GM19239 (cell line): ENCODE data around the gene ERVFRD-1.

Experiments used
- DNase-seq: peaks from one replicate; pipeline ENCODE4 v3.0.0; 2011; ENCODE audit warnings: low spot score; ENCODE audit not compliant: insufficient read length
- FAIRE-seq: peaks from 2 replicates; lab custom pipeline; 2011; peaks lifted over from hg19 to GRCh38; lab: Jason Lieb, UNC

Gene ERVFRD-1, protein sequence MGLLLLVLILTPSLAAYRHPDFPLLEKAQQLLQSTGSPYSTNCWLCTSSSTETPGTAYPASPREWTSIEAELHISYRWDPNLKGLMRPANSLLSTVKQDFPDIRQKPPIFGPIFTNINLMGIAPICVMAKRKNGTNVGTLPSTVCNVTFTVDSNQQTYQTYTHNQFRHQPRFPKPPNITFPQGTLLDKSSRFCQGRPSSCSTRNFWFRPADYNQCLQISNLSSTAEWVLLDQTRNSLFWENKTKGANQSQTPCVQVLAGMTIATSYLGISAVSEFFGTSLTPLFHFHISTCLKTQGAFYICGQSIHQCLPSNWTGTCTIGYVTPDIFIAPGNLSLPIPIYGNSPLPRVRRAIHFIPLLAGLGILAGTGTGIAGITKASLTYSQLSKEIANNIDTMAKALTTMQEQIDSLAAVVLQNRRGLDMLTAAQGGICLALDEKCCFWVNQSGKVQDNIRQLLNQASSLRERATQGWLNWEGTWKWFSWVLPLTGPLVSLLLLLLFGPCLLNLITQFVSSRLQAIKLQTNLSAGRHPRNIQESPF

DNA sequence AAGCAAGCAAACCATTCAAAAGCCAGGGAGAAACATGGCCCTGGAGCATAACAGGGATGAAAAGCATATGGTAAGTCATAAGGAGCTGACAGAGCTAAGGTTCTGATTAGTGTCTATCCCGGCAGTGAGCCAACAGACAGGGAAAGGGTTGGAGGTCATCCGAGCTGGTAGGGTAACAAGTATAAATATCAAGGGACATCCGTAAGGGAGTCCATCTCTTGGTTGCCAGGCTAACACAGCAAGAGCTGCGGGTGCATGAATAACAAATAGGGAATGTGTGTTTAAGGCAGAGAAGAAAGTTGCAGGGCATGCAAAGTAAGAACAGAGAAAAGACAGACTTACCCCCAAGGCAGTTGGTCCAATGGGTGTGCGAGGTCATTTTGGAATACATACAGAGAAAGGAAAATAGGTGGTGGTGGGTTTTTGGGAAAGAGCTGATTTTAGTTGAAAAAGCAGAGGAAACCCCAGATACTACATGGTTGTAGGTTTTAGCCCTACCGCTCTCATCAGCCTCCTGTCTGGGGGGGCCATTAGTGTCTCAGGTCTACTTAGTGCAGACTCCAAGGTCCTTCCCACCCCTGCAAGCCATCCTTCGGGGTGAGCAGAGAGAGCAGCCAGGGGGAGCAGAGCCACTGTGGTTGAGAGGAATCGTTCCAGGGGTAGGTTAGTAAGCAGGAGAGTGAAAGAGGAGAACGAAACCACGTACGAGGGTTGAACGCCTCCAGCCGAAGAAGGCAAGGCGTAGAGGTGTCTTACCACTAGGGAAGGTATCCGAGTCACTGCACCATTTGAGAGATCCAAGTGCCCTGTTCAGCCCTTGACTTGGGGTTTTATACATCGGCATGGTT is at the start of gene ERVFRD-1:
ERVFRD-1 (minus strand) TSS at position 805 of the 848 bp plus-strand sequence. CDS start 6,415 bp downstream, outside the sequence.
- no peak for FAIRE-seq
- DNase-seq: no peak

DNA sequence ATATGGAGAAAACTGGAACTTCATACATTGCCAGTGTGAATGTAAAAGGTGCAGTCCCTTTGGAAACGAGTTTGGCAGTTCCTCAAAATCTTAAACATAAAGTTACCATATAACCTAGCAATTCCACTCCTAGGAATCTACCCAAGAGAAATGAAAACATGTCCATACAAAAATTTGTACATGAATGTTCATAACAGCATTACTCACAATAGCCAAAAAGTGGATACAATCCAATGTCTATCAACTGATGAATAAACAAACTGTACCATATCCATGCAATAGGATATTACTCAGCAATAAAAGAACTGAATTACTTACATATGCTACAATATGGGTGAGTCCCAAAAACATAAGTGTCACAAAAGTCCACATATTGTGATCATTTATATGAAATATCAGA is 48.7 kb upstream of the ERVFRD-1 start:
- FAIRE-seq: no peak
- no peak for DNase-seq

DNA sequence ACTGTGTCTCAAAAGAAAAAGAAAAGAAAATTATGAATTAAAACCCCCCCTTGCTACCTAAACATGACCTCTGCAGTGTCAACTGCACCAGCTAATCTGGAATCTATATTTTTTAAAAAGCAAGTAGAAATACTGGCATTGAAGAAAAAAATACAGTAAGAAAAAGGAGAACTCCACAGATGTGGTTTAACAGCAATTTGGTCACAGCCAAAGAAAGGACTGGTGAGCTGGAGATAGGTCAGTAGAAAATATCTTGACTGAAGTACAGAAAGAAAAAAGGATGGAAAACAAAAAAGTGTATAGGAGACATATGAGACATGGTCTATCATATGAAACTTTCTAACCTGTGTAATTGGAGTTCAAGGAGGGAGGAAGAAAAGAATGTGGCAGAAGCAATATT is 44.1 kb upstream of the ERVFRD-1 start:
- FAIRE-seq: no peak
- no peak for DNase-seq

DNA sequence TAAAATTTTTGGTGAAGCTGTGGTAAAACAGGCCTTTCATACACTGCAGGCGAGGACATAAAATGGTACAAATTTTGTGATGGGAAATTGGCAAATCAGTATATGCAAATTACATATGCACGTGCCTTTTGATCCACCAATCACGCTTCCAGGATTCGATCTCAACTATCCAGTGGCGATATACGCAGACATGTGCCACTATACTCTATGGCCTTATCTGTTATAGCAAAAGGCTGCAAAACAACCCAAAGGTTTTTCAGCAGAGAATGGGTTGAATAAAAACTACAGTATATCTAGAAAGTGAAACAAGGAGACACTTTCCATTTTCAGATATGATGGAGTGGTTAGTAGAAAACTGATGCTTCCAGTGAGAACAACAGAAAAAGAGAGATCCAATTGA is 41.9 kb upstream of the ERVFRD-1 start:
- FAIRE-seq: peak; percentile 14
- DNase-seq: no peak

DNA sequence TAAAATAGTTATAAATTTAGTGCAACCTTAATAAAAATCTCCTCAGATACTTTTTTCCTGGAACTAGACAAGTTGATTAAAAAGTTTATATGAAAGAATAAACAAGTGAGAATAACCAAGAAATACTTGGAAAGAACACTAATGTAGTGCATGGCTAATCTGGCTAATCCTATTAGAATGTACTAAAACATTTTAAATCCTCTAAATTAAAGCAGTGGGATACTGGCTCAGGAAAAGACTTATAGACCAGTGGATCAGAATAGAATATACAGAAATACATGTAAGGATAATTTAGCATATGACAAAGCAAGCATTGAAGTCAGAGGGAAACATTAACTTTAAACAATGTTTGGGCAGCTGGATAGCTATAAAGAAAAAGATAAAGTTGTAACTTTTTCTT is 41.1 kb upstream of the ERVFRD-1 start:
- no peak for DNase-seq

DNA sequence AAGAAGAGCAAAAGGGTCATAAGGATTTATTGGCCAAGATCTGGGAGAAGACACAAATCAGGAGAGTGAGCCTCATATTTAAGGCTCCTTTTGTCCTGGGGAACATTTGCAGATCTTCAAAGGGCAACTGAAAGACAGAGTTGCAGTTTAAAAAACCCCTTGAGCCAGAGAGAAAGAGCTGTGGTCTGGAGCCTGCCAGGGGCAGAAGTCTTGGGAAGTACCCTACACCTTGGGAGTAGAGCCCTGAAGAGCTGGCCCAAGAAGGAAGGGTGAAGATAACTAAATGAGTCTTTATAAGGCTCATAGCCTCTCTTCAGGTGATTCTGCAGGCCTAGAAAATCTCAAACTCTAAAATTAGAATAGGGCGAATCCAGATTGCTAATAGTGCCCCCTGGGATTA is 40.0 kb upstream of the ERVFRD-1 start:
- FAIRE-seq (no peak), DNase-seq (no peak)

More for the DNA sequence above, 41.1 kb upstream of the ERVFRD-1 start:
- no peak for FAIRE-seq

DNA sequence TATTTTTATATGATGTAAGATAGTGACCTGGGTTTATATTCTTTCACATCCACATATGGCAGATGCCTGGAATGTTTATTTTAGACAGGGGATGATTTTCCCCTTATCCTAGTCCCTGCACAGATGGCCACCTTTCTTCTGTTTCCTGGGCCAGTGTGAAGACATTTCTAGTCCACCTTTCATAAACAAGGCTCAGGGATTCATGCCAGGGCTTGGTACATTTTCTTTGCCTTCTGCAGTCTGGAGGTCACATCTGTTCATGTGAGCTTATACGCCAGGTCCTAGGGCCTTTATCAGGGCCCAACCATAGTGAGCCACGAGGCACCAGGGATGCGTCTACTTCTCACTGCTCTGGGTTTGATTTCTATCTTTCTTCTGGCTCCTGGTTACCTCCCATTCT is 38.0 kb upstream of the ERVFRD-1 start:
- FAIRE-seq (no peak), DNase-seq (no peak)

DNA sequence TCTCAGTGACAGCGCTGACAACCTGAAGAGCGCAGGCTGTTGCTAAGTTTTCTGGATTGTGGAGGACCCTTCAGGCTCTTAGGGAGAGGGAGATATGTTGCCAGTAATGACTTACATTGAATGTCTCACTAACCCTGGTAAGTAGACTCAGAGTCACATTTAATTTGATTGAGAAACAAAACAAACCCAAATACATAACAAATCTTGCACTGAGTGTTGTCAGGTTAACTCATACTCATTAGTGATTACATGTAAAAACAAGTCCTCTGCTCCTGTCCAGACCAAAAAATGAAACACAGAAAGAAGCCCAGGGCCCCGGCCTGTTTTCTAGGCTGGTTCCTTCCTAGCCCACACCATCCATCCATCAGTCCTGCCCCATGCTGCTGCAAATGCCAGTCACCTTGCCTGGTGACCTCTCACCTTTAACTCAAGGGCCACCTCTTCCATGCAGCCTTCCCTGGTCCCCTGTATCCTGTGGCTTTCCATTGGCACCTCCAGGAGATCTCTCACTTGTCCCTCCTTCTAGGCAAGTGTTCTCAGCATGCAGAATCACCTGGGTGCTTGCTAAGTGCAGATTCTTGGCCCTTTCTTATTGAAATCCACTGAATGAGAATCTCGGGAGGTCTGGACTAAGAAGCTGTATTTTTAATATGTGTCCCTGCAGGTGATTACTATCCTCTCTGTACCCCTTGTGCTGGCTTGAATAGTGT is 34.7 kb upstream of the ERVFRD-1 start:
- FAIRE-seq: no peak
- DNase-seq: no peak

DNA sequence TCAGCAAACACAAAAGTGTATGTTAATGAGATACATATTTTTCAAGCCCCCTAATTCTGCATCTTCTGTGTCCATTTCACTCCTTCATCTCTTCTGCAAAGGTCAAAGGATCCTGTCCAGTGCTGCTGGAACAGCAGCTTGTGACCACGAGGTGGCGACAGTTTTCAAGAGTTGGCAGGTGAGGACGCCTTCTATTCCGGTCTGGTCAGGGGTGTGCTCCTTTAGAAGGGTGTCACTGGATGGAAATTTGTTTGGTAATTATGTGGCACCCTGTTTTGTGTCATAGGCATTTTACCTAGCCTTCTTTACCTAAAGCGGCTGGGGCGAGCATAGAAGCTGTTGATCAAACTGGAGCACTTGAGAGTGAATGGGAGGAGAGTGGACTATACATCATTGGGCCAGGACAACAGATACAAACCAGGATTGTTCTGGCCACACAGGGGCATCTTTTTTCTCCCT is 32.9 kb upstream of the ERVFRD-1 start:
- FAIRE-seq (peak; percentile 89), DNase-seq (peak; percentile 71)

DNA sequence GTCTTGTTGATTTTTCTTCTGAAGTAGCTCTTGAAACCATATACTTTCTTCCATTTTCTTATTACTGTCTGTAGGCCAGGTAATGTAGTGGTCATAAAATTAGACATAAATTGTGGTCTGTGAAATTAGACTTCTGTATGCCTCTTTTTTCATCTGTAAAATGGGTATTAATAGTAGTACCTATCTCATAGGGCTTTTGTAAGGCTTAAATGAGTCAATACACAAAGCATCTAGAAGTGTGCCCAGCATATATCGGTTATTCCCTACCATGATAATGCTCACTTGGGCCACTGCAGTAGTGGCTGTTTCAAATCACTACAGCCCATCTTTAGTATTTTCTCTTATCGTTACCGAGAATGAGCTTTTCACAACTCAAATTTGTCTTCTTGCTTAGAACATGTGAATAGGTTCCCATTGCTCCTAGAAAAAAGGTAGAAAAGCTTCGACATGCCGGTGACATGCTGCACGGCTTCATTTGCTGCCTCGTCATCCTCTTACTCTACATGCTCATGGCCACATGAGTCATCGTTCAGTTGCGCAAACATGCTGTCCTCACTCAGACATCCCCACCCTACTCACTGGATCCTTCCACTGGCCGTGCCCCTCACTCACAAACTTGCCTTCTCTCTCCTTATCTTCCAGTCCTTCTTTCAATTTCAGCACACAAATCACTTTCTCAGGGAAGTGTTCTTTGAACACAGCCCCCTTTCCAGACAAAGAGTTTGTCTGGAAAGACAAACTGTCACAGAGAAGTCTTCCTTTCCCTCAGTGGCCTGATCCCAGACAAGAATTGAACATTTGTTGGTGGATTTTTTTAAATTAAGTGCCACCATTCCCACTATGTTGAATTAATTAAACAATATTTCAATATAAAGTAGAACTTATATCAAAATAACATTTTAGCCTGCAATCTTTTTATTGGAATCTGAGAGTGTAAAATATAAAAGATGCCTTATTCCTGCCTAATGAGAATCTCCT is 32.2 kb upstream of the ERVFRD-1 start:
- FAIRE-seq (no peak), DNase-seq (no peak)

DNA sequence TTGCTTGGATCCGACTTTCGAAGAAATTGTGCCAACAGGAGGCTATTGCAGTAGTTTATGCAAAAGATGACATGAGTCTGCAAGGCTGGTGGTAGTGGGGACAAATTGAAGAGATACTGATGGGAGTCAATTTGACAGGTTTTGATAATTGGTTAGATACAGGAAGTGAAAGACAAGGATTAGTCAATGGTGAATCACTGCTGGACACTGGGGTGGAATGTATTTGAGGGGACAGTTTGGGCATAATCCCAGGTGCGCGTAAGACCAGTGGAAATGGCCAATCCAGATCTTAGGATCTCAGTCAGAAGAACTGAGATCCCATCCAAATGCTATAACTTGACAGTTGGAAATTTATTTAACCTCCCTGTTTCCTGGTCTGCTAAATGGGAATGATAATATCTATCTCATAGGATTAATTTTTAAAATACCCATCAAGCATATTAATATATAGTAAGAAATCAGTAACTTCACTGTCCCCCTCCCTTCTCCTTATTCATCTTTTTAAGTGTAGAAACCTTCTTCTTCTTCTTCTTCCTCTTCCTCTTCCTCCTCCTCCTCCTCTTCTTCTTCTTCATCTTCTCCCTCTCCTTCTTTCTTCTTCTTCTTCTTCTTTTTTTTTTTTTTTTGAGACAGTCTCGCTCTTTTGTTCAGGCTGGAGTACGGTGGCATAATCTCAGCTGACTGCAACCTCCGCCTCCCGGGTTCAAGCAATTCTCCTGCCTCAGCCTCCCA is 30.9 kb upstream of the ERVFRD-1 start:
- no peak for FAIRE-seq

DNA sequence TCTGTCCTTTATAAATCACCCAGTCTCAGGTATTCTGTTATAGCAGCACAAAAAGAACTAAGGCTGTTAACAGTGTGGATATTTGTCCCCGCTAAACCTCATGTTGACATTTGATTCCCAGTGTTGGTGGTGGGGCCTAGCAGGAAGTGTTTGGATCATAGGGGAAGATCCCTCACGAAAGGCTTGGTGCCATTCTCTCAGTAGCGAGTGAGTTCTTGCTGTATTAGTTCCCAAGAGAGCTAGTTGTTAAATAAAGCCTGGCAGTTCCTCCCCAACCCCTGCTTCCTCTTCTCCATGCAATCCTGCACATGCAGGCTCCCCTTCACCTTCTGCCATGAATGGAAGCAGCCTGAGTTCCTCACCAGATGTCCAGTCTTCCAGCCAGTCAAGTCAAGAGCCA is 29.8 kb upstream of the ERVFRD-1 start:
- DNase-seq: no peak
- FAIRE-seq: no peak

More for the DNA sequence above, 30.9 kb upstream of the ERVFRD-1 start:
- DNase-seq: no peak

DNA sequence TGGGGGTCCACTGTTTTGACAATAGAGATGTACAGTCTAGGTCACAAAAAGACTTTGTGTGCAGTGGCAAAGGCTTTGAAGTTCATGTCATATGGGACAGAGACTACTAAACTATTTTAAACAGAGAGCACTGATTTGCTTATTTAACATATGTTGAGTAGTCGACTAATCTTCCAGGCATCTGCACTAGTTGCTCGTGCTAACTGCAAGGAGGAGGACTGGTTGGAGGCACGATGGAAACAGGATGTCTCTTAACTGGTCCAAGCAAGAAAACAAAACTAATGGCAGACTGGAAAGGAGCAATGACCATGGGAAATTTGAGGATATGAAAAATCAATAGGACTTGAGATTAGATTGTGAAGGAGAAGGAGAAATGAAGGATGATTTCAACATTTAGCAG is 28.5 kb upstream of the ERVFRD-1 start:
- DNase-seq: no peak
- no peak for FAIRE-seq

DNA sequence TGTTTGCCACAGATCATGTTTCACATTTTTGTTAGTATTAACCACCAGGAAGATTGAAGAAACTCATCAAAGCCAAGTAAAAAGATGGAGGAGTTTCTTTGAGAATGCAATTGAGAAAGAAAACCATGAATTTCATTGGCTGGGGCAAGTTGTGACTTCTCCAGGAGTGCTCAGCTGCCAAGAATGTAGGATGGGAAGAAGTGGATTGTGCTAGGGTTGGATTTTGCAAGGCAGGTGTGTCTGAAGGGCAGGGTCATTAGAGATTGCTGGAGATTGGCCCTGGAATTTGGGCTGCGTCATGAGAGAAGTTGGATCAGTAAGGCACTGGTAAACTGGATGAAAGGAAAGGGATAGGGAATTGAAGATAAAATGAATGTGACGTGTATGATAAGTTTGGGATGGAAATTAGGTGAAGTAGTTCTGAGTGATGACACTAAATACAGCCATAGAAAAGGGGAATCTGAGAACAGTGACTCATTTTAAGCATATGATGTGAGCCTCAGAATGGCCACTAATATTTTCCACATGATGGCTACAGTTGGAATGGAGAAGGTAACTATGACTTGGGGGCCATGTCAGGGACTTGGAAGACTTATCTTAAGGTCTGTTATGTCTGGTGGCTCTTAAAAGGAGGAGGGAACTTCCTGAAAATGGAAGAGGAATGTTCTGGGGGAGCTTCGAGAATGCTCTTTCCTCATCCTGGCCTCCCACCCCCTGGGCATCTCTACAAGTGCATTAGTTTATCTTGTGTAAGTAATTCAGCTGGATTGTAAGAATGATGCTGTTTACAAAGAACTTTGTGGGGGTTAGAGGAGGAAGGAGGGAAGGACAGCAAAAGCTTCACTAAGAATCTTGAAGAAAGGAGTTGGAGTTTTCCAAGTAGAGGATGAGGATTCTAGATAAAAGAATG is 27.8 kb upstream of the ERVFRD-1 start:
- DNase-seq (no peak), FAIRE-seq (no peak)

DNA sequence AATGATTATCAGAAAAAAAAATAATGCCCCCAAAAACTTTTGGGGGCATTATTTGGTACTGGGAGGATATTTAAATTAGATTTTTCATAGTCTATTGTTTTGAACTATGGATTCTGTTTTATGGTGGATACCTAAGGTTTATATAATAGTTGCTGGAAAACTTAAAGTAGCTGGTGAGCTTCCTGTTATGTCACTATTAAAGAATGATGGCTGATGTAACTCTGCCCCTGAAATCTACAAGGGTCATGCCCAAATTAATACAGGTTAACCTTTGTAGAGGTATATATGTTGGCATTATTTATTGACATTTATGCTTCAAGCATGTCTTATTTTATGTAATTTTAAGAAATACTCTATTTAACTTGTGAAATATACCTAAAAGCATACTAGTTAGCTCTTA is 25.3 kb upstream of the ERVFRD-1 start:
- FAIRE-seq (no peak), DNase-seq (no peak)

DNA sequence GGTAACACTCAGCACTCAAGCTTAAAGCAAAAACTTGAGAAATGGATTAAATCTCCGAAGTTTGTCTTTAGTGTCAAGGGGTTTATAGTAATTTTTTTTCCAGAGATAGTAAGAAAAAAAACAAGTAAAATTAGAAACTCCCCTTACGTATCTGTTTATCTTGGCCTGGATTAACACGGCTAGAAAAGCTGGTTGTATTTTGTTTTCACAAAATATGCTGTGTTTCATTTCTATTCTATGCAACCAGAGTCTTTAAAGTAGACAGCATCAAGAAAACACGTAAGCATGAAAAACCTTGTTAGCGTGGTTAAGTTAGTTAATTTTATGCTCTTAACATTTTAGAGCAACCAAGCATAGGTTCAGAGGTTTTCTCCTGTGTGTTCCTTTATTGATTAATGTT is 21.8 kb upstream of the ERVFRD-1 start:
- FAIRE-seq (no peak), DNase-seq (no peak)

DNA sequence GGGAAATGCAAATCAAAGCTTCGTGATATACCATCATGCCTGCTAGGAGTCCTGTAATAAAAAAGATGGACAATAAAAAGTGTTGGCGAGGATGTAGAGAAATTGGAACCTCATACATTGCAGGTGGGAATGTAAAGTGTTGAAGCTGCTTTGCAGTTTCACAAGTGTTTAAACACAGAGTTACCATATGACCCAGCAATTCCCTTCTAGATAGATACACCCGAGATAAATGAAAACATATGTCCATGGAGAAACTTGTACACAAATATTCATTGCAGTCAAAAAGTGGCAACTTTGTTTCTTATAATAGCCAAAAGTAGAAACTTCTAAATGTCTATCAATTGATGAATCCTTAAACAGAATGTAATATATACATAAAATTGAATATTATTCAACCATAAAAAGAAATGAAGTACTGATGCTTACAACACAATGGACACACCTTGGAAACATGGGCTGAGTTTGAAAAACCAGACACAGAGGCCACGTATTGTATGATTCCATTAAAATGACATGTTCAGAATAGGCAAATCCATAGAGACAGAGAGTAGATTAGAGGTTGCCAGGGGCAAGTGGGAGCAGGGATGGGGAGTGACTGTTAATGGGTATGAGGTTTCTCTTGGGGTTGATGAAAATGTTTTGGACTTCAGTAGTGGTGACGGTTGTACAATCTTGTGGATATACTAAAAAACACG is 20.8 kb upstream of the ERVFRD-1 start:
- no peak for DNase-seq
- no peak for FAIRE-seq
